GM19351 (cell line): ENCODE data around the gene NUCKS1.

Source experiments
- ATAC-seq: cut with Tn5 transposase; IDR thresholded peaks from one replicate; pipeline ENCODE4 v1.9.1; 2021; ENCODE audit warnings: mild to moderate bottlenecking, moderate library complexity; ENCODE audit not compliant: unreplicated experiment

The NUCKS1 gene

GRCh38 chr1:205670611-205671430 lies 79.2 kb downstream of the NUCKS1 start:
- no peak for ATAC-seq

GRCh38 chr1:205670150-205670446 lies 79.9 kb downstream of the NUCKS1 start:
- no peak for ATAC-seq

- ATAC-seq = no peak
Observed at GRCh38 chr1:205669341-205670149, 80.4 kb downstream of the NUCKS1 start.

GRCh38 chr1:205668951-205669340 lies 81.0 kb downstream of the NUCKS1 start:
- no peak for ATAC-seq

GRCh38 chr1:205667909-205668643 lies 81.9 kb downstream of the NUCKS1 start:
- ATAC-seq = no peak

GRCh38 chr1:205666372-205667166 lies 83.4 kb downstream of the NUCKS1 start:
- ATAC-seq = no peak

- no peak for ATAC-seq
Observed at GRCh38 chr1:205665201-205666045, 84.6 kb downstream of the NUCKS1 start.

GRCh38 chr1:205664399-205665017 lies 85.5 kb downstream of the NUCKS1 start:
- no peak for ATAC-seq

- no peak for ATAC-seq
Observed at GRCh38 chr1:205663286-205663936, 86.6 kb downstream of the NUCKS1 start.
